Tibial nerve (tissue), 4 donors: ENCODE measurements around the gene MED1. TPM values are rescaled to one million over a fixed set of nuclear protein-coding genes. Genes with fewer than 3 reads are reported as not detected.
"Not testable (repeated sequence)": the region's sequence is repeated elsewhere in the genome, so short reads cannot be mapped to it uniquely, and the experiment has no call there.

Experiments used
- DNase-seq, 2 donors: peaks; one replicate each; pipeline ENCODE4 v3.0.0-alpha.2; 2019; ENCODE audit warnings: low spot score in 2 of 2
- H3K27ac ChIP-seq, 4 donors: fragments of 200-600 bp; sonication (generic) in 3 of 4; one replicate each; pipeline ENCODE4 v1.5.1; 2017 to 2019; ENCODE audit warnings: mild to moderate bottlenecking in 1 of 4
- H3K27me3 ChIP-seq, 2 donors: fragments of 200-600 bp; sonication (generic) in 1 of 2; one replicate each; pipeline versions ENCODE4 v1.5.1 to v1.6.0; 2017 to 2019
- H3K36me3 ChIP-seq, 3 donors: fragments of 200-600 bp; sonication (generic); one replicate each; pipeline ENCODE4 v1.5.1; 2018 to 2019
- H3K4me1 ChIP-seq, 4 donors: fragments of 200-600 bp; sonication (generic) in 3 of 4; one replicate each; pipeline ENCODE4 v1.5.1; 2017 to 2019
- H3K4me3 ChIP-seq, 4 donors: fragments of 200-600 bp; sonication (generic) in 3 of 4; one replicate each; pipeline ENCODE4 v1.5.1; 2017 to 2019; ENCODE audit warnings: mild to moderate bottlenecking in 1 of 4, moderate library complexity in 1 of 4
- H3K9me3 ChIP-seq, 4 donors: fragments of 200-600 bp; sonication (generic) in 3 of 4; one replicate each; pipeline ENCODE4 v1.5.1; 2017 to 2019
- CTCF ChIP-seq, 5 experiments: fragments of 200-600 bp in 3 of 5; fragments of 450-650 bp in 2 of 5; sonication (generic) in 3 of 5; IDR thresholded peaks; one replicate each; pipeline ENCODE4 v1.5.1; 2016 to 2019; ENCODE audit warnings: antibody characterized with exemption in 5 of 5, mild to moderate bottlenecking in 3 of 5, moderate library complexity in 2 of 5
- EP300 ChIP-seq, 2 donors: sonication (generic); formaldehyde crosslinking; IDR thresholded peaks; one replicate each; pipeline ENCODE4 v1.6.1; 2017; ENCODE audit warnings: antibody characterized with exemption in 2 of 2, mild to moderate bottlenecking in 1 of 2
- POLR2A ChIP-seq, 2 donors: fragments of 450-650 bp; IDR thresholded peaks; one replicate each; pipeline ENCODE4 v1.6.1; 2017; ENCODE audit warnings: antibody characterized with exemption in 2 of 2, mild to moderate bottlenecking in 2 of 2, moderate library complexity in 2 of 2
- WGBS, 2 donors: methylation state at CpG; one replicate each; pipeline ENCODE4 v1.1.5; 2018; 5-methylcytosine and 5-hydroxymethylcytosine counted together
- total RNA-seq, 4 donors: library from RNA; depleted of rRNA; stranded (reverse); fragments of >200 nt; gene quantifications; one replicate each; pipeline ENCODE4 v1.1.0, GENCODE V29; 2016

MED1 gene
- total RNA-seq, 4 donors from 2014 or later, result 17.0 to 30.4 (median 27.0) TPM

DNA sequence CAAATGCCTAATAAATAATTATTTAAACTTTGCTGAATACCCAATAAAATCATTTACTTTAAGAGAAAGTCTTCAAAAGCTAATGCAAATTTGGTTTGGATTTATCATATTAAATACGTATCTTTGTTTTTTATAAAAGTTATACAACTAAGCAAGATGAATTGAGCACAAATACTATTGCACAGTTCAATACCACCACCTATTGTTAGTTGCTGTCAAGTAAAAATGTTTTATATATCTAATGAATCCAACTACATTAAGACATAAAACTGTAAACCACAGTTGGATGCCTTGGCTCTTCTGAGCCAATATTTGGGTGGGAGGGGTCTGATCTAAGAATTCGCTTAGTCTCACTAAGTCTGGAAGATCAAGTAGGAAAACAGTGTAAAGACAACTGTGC lies 57.3 kb downstream of the MED1 start:
- peaks cover 0 to 20% (median 2%) of the 10 kb centered on the region in 4 donors for H3K4me1 ChIP-seq
- no peak overlapping the region for H3K4me3 ChIP-seq
- H3K27me3 ChIP-seq, result no peaks in the 10 kb centered on the region
- no peaks in the 10 kb centered on the region for H3K36me3 ChIP-seq
- 32 to 35% methylated on average over 2 of the region's 2 CpGs for WGBS, 2 donors
- no peak for DNase-seq
- TF ChIP-seq CTCF (IDR thresholded peaks at IDR 0.05) (no peak), POLR2A (IDR thresholded peaks at IDR 0.05) (no peak), EP300 (IDR thresholded peaks at IDR 0.05) (no peak)
- H3K9me3 ChIP-seq, result no peaks in the 10 kb centered on the region
- H3K27ac ChIP-seq, result no peak overlapping the region

DNA sequence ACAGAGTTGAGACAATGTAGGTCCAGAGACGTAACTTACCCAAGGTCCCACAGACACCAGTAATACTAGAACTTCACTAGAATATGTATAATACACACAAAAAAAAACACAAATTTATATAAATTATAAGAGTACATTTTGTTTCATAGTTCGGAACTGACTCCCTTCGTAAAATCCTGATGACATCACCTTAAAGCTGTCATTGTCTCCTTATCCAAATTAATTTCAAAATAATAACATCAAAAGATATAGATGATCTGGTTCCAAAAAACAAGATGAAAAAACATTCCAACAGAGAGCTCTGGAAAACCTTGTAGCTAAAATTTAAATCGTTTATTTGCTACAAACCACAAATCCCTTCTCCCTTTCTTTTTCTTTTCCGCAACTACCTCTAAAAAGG lies 59.6 kb downstream of the MED1 start:
- Histone ChIP-seq H3K9me3 (no peaks in the 10 kb centered on the region), H3K4me3 (no peak overlapping the region), H3K27me3 (no peaks in the 10 kb centered on the region), H3K27ac (no peak overlapping the region), H3K36me3 (peaks cover 0 to 16% (median 0%) of the 10 kb centered on the region in 3 donors), H3K4me1 (peaks cover 0 to 12% (median 0%) of the 10 kb centered on the region in 4 donors)
- no peak for DNase-seq
- WGBS, 2 donors, result 81 to 87% methylated on average over 5 of the region's 5 CpGs
- TF ChIP-seq POLR2A (IDR thresholded peaks at IDR 0.05) (no peak), CTCF (IDR thresholded peaks at IDR 0.05) (no peak), EP300 (IDR thresholded peaks at IDR 0.05) (no peak)

DNA sequence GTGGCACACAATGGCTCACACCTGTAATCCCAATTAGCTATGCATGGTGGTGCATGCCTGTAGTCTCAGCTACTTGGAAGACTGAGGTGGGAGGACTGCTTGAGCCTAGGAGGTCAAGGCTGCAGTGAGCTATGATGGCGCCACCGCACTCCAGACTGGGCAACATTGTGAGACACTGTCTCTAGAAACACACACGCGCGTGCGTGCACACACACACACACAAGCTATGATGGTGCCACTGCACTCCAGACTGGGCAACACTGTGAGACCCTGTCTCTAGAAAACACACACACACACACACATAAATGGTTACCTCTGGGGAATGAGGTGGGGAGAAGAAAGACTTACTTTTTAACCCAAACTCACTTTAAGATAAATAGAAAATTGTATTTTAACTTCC lies 66.0 kb downstream of the MED1 start:
- no peak overlapping the region for H3K27ac ChIP-seq
- no peak for TF ChIP-seq EP300 (IDR thresholded peaks at IDR 0.05)
- no peak for TF ChIP-seq CTCF (IDR thresholded peaks at IDR 0.05)
- no peak for TF ChIP-seq POLR2A (IDR thresholded peaks at IDR 0.05)
- no peak overlapping the region for H3K4me3 ChIP-seq
- H3K27me3 ChIP-seq, result no peaks in the 10 kb centered on the region
- no peaks in the 10 kb centered on the region for H3K9me3 ChIP-seq
- WGBS, 2 donors, result 97 to 100% methylated on average over 6 of the region's 6 CpGs
- H3K4me1 ChIP-seq, result peaks cover 0 to 10% (median 0%) of the 10 kb centered on the region in 4 donors
- no peak for DNase-seq
- peaks cover 0 to 16% (median 0%) of the 10 kb centered on the region in 3 donors for H3K36me3 ChIP-seq

GRCh38 chr17:39380144-39380543 lies 70.9 kb downstream of the MED1 start:
- H3K4me1 ChIP-seq, result peaks cover 0 to 30% (median 0%) of the 10 kb centered on the region in 4 donors
- H3K4me3 ChIP-seq, result no peak overlapping the region
- H3K27ac ChIP-seq, result peak overlapping the region in 1 of 4 donors; percentile 47
- no peak for DNase-seq
- no peaks in the 10 kb centered on the region for H3K27me3 ChIP-seq
- H3K9me3 ChIP-seq, result no peaks in the 10 kb centered on the region
- 42% methylated on average over 2 of the region's 2 CpGs for WGBS, 2 donors
- no peaks in the 10 kb centered on the region for H3K36me3 ChIP-seq
- no peak for TF ChIP-seq EP300 (IDR thresholded peaks at IDR 0.05)
- no peak for TF ChIP-seq CTCF (IDR thresholded peaks at IDR 0.05)
- TF ChIP-seq POLR2A (IDR thresholded peaks at IDR 0.05), result no peak

- no peak for DNase-seq
- H3K4me1 ChIP-seq, result peaks cover 0 to 30% (median 0%) of the 10 kb centered on the region in 4 donors
- no peaks in the 10 kb centered on the region for H3K9me3 ChIP-seq
- no peaks in the 10 kb centered on the region for H3K27me3 ChIP-seq
- WGBS, 2 donors, result 44 to 74% methylated on average over 2 of the region's 2 CpGs
- TF ChIP-seq CTCF (IDR thresholded peaks at IDR 0.05) (no peak), EP300 (IDR thresholded peaks at IDR 0.05) (no peak), POLR2A (IDR thresholded peaks at IDR 0.05) (no peak)
- no peak overlapping the region for H3K27ac ChIP-seq
- H3K36me3 ChIP-seq, result no peaks in the 10 kb centered on the region
- H3K4me3 ChIP-seq, result no peak overlapping the region
These were observed 74.6 kb downstream of the MED1 start for GRCh38 chr17:39376434-39376833.

GRCh38 chr17:39367805-39368204 lies 83.3 kb downstream of the MED1 start:
- H3K4me1 ChIP-seq, result peaks cover 0 to 31% (median 9%) of the 10 kb centered on the region in 4 donors
- H3K36me3 ChIP-seq, DNase-seq, H3K9me3 ChIP-seq, H3K4me3 ChIP-seq, H3K27ac ChIP-seq, H3K27me3 ChIP-seq: not testable (repeated sequence)
- WGBS, 2 donors, result 92 to 97% methylated on average over 4 of the region's 4 CpGs
